ENCODE measurements around the gene CDKN2B-AS1.

DNA sequence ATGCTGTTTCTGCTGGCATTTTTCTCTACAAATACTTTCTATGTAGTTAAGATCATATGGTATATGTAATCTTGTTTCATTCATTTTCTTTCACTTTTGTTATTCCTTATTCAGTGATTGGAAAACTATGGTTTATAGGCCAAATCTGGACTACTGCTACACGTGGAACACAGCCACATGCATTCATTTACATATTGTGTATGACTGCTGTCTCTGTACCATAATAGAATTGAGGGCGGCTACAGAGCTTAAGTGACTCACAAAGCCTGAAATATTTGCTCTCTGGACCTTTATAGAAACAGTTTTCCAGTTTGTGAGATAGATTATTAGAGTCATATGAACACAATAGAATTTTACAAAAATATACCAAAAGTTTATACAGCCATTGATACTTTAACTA, 148.1 kb downstream of the CDKN2B-AS1 start:
- TF ChIP-seq, protein P1, sequence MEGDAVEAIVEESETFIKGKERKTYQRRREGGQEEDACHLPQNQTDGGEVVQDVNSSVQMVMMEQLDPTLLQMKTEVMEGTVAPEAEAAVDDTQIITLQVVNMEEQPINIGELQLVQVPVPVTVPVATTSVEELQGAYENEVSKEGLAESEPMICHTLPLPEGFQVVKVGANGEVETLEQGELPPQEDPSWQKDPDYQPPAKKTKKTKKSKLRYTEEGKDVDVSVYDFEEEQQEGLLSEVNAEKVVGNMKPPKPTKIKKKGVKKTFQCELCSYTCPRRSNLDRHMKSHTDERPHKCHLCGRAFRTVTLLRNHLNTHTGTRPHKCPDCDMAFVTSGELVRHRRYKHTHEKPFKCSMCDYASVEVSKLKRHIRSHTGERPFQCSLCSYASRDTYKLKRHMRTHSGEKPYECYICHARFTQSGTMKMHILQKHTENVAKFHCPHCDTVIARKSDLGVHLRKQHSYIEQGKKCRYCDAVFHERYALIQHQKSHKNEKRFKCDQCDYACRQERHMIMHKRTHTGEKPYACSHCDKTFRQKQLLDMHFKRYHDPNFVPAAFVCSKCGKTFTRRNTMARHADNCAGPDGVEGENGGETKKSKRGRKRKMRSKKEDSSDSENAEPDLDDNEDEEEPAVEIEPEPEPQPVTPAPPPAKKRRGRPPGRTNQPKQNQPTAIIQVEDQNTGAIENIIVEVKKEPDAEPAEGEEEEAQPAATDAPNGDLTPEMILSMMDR (IDR thresholded peaks at IDR 0.05) = no peak
- TF ChIP-seq POLR2A (IDR thresholded peaks at IDR 0.05) (no peak), EP300 (IDR thresholded peaks at IDR 0.05) (no peak)

Measured in sigmoid colon (tissue), 4 donors.